Left cardiac atrium (tissue), 4 donors: Measurements from ENCODE around the gene SERPINA4. TPM values are rescaled to one million over a fixed set of nuclear protein-coding genes. Genes with fewer than 3 reads are reported as not detected.
"Not testable (repeated sequence)": the region's sequence is repeated elsewhere in the genome, so short reads cannot be mapped to it uniquely, and the experiment has no call there.

ENCODE experiments used
- ATAC-seq, 2 donors: fragments of 200-7000 bp; cut with Tn5 transposase; one replicate each; pipeline ENCODE4 v1.9.1; 2020; ENCODE audit warnings: mild to moderate bottlenecking in 2 of 2, moderate library complexity in 2 of 2
- DNase-seq: peaks from one replicate; pipeline ENCODE4 v3.0.0-alpha.2; 2020
- intact Hi-C, 2 donors: fragments of 100-400 bp; cut with DNase I; formaldehyde crosslinking; loops; one replicate each; pipeline versions ENCODE4 v1.14.1 to v1.15.1; 2022 to 2023
- total RNA-seq, 2 donors: library from RNA; stranded (reverse); fragmentation: NEBNext Ultra II Directional; extraction: Animal tissue kit (Norgen Biotek cat#: 25700); gene quantifications; one replicate each; pipeline ENCODE4 v1.2.1, GENCODE V29; 2021
- donor health status: DM: no; HTN: yes; CAD: no.
- donor health status: DM: no; HTN: yes; CAD: no; lungs with severe emphysema.
- donor health status: DM: yes; HTN: yes; CAD: no.
- donor health status: Dilated cardiomyopathy.

The SERPINA4 gene
- total RNA-seq, 2 donors from 2014 or later = not detected

- no peak for DNase-seq
- ATAC-seq = no peak
- intact Hi-C loops = no loop called here
Measured at GRCh38 chr14:94600148-94600545, 38.9 kb downstream of the SERPINA4 start.

- DNase-seq (peak; percentile 80), ATAC-seq (peak; percentile 77 to 85)
- intact Hi-C loops = no loop called here
Measured at GRCh38 chr14:94601884-94602391, 40.7 kb downstream of the SERPINA4 start.

GRCh38 chr14:94602722-94603121 is 41.5 kb downstream of the SERPINA4 start:
- DNase-seq = no peak
- intact Hi-C loops = no loop called here

GRCh38 chr14:94605361-94605760 is 44.1 kb downstream of the SERPINA4 start:
- no peak for DNase-seq
- intact Hi-C loops = no loop called here
- ATAC-seq = no peak

More at GRCh38 chr14:94602722-94603121, 41.5 kb downstream of the SERPINA4 start:
- no peak for ATAC-seq

GRCh38 chr14:94608966-94609365 is 47.7 kb downstream of the SERPINA4 start:
- intact Hi-C loops, DNase-seq, ATAC-seq: not testable (repeated sequence)

GRCh38 chr14:94611179-94611578 is 49.9 kb downstream of the SERPINA4 start:
- DNase-seq = no peak
- intact Hi-C loops = no loop called here
- no peak for ATAC-seq

GRCh38 chr14:94612174-94612573 is 50.9 kb downstream of the SERPINA4 start, which contains the start of gene SERPINA3:
SERPINA3 (plus strand) TSS chr14:94612391; CDS start chr14:94614442, 2,051 bp downstream.
- intact Hi-C loops = no loop called here
- DNase-seq (no peak), ATAC-seq (peak; percentile 55 to 70)

- intact Hi-C loops = no loop called here
- DNase-seq (no peak), ATAC-seq (peak; percentile 31 to 60)
Measured at GRCh38 chr14:94612580-94613554, 51.6 kb downstream of the SERPINA4 start.

GRCh38 chr14:94613720-94614644 is 52.7 kb downstream of the SERPINA4 start:
- intact Hi-C loops = no loop called here
- ATAC-seq (no peak), DNase-seq (no peak)

GRCh38 chr14:94614802-94615201 is 53.6 kb downstream of the SERPINA4 start:
- ATAC-seq (no peak), DNase-seq (no peak)
- intact Hi-C loops = no loop called here

GRCh38 chr14:94615254-94615653 is 54.0 kb downstream of the SERPINA4 start:
- ATAC-seq (no peak), DNase-seq (no peak)
- intact Hi-C loops = no loop called here

- ATAC-seq (no peak), DNase-seq (no peak)
- intact Hi-C loops = no loop called here
Measured at GRCh38 chr14:94615823-94616570, 54.8 kb downstream of the SERPINA4 start.

GRCh38 chr14:94617366-94617941 is 56.2 kb downstream of the SERPINA4 start:
- no peak for ATAC-seq
- intact Hi-C loops = no loop called here
- DNase-seq = no peak

- intact Hi-C loops = no loop called here
- DNase-seq (no peak), ATAC-seq (no peak)
Measured at GRCh38 chr14:94617988-94618822, 57.0 kb downstream of the SERPINA4 start.

GRCh38 chr14:94619297-94619696 is 58.1 kb downstream of the SERPINA4 start:
- intact Hi-C loops = no loop called here
- DNase-seq (no peak), ATAC-seq (no peak)
